Upper lobe of right lung (tissue), 1 donor: Measurements from ENCODE around the gene HDAC1. TPM values are rescaled to one million over a fixed set of nuclear protein-coding genes. Genes with fewer than 3 reads are reported as not detected.
"Not testable (repeated sequence)": the region's sequence is repeated elsewhere in the genome, so short reads cannot be mapped to it uniquely, and the experiment has no call there.

Experiments used
- ATAC-seq: fragments of 200-7000 bp; cut with Tn5 transposase; one replicate; pipeline ENCODE4 v1.9.1; 2020; ENCODE audit warnings: mild to moderate bottlenecking, moderate library complexity
- DNase-seq: peaks from one replicate; pipeline ENCODE4 v3.0.0-alpha.2; 2020
- H3K27ac ChIP-seq: fragments of 200-600 bp; one replicate; pipeline ENCODE4 v1.8.0; 2022
- H3K27me3 ChIP-seq: fragments of 200-600 bp; one replicate; pipeline ENCODE4 v1.8.0; 2022; ENCODE audit warnings: mild to moderate bottlenecking
- H3K36me3 ChIP-seq: fragments of 200-600 bp; one replicate; pipeline ENCODE4 v1.8.0; 2022
- H3K4me1 ChIP-seq: fragments of 200-600 bp; one replicate; pipeline ENCODE4 v1.8.0; 2022
- H3K4me3 ChIP-seq: fragments of 200-600 bp; one replicate; pipeline ENCODE4 v1.8.0; 2022; ENCODE audit warnings: mild to moderate bottlenecking
- H3K9me3 ChIP-seq: fragments of 200-600 bp; one replicate; pipeline ENCODE4 v1.8.0; 2022
- CTCF ChIP-seq: fragments of 200-600 bp; IDR thresholded peaks from one replicate; pipeline ENCODE4 v1.8.0; 2022; ENCODE audit warnings: antibody characterized with exemption
- intact Hi-C: fragments of 100-400 bp; cut with DNase I; formaldehyde crosslinking; loops from one replicate; pipeline ENCODE4 v1.11.0; 2022
- total RNA-seq: library from RNA; stranded (reverse); fragmentation: NEBNext Ultra II Directional; extraction: Animal tissue kit (Norgen Biotek cat#: 25700); gene quantifications from one replicate; pipeline ENCODE4 v1.2.1, GENCODE V29; 2021
- donor health status: DM: no; HTN: yes; CAD: no; lungs with severe emphysema.

Gene HDAC1
- total RNA-seq, 1 donor from 2014 or later: 71.2 TPM

- H3K27me3 ChIP-seq: no peaks in the 10 kb centered on the region
- H3K9me3 ChIP-seq: no peaks in the 10 kb centered on the region
- DNase-seq (peak; percentile 97), ATAC-seq (peak; percentile 95)
- peak overlapping the region; percentile 84 for H3K27ac ChIP-seq
- no peak for TF ChIP-seq CTCF
- intact Hi-C loops: no loop called here
- no peaks in the 10 kb centered on the region for H3K36me3 ChIP-seq
- peaks cover 53% of the 10 kb centered on the region for H3K4me1 ChIP-seq
- H3K4me3 ChIP-seq: peak overlapping the region; percentile 65
These were observed 59.7 kb downstream of the HDAC1 start for GRCh38 chr1:32351399-32352238.

GRCh38 chr1:32352239-32352745, 60.4 kb downstream of the HDAC1 start:
- Histone ChIP-seq H3K9me3 (no peaks in the 10 kb centered on the region), H3K27me3 (no peaks in the 10 kb centered on the region), H3K27ac (peak overlapping the region; percentile 84), H3K4me3 (peak overlapping the region; percentile 65), H3K4me1 (peaks cover 53% of the 10 kb centered on the region), H3K36me3 (no peaks in the 10 kb centered on the region)
- DNase-seq (no peak), ATAC-seq (no peak)
- TF ChIP-seq CTCF: no peak
- intact Hi-C loops: no loop called here

GRCh38 chr1:32352831-32353383, 61.0 kb downstream of the HDAC1 start:
- TF ChIP-seq CTCF: no peak
- Histone ChIP-seq H3K9me3 (no peaks in the 10 kb centered on the region), H3K27ac (peak overlapping the region; percentile 84), H3K36me3 (no peaks in the 10 kb centered on the region), H3K4me3 (no peak overlapping the region), H3K4me1 (peaks cover 53% of the 10 kb centered on the region), H3K27me3 (no peaks in the 10 kb centered on the region)
- intact Hi-C loops: no loop called here
- DNase-seq: no peak
- no peak for ATAC-seq

- peaks cover 52% of the 10 kb centered on the region for H3K4me1 ChIP-seq
- ATAC-seq (no peak), DNase-seq (no peak)
- TF ChIP-seq CTCF: no peak
- H3K27me3 ChIP-seq: no peaks in the 10 kb centered on the region
- H3K9me3 ChIP-seq: no peaks in the 10 kb centered on the region
- H3K36me3 ChIP-seq: no peaks in the 10 kb centered on the region
- H3K4me3 ChIP-seq: no peak overlapping the region
- intact Hi-C loops: no loop called here
- peak overlapping the region; percentile 84 for H3K27ac ChIP-seq
These were observed 61.5 kb downstream of the HDAC1 start for GRCh38 chr1:32353431-32353830.

- Histone ChIP-seq H3K4me1 (peaks cover 46% of the 10 kb centered on the region), H3K4me3 (no peak overlapping the region), H3K27ac (peak overlapping the region; percentile 84), H3K9me3 (no peaks in the 10 kb centered on the region), H3K36me3 (no peaks in the 10 kb centered on the region), H3K27me3 (no peaks in the 10 kb centered on the region)
- no peak for TF ChIP-seq CTCF
- DNase-seq (no peak), ATAC-seq (no peak)
- intact Hi-C loops: no loop called here
These were observed 62.1 kb downstream of the HDAC1 start for GRCh38 chr1:32353886-32354570.

GRCh38 chr1:32355778-32356177, 63.9 kb downstream of the HDAC1 start:
- ATAC-seq, H3K27ac ChIP-seq, intact Hi-C loops: not testable (repeated sequence)

More at GRCh38 chr1:32355778-32356177, 63.9 kb downstream of the HDAC1 start:
- not testable (repeated sequence) for H3K9me3 ChIP-seq, DNase-seq, H3K36me3 ChIP-seq, H3K4me3 ChIP-seq, H3K27me3 ChIP-seq
- peaks cover 32% of the 10 kb centered on the region for H3K4me1 ChIP-seq
